HepG2 (cell line): ENCODE results near the gene ATG9A. TPM values are rescaled to one million over a fixed set of nuclear protein-coding genes. Genes with fewer than 3 reads are reported as not detected.

Experiments used
- AGO1 ChIP-seq: fragments of 200-400 bp; formaldehyde crosslinking; IDR thresholded peaks from 2 replicates; pipeline ENCODE4 v1.6.1; 2017; ENCODE audit warnings: mild to moderate bottlenecking, low read depth, low read length, moderate library complexity; ENCODE audit not compliant: poor library complexity, severe bottlenecking
- CEBPB ChIP-seq: IDR thresholded peaks from 2 replicates; pipeline ENCODE4 v1.6.1; 2011; ENCODE audit warnings: low read depth, low read length, improper control_type of control experiment, borderline replicate concordance
- FOXA3 ChIP-seq: IDR thresholded peaks from 2 replicates; pipeline ENCODE4 v1.6.1; 2016; ENCODE audit warnings: missing genetic modification reagents, missing compliant biosample characterization
- HHEX ChIP-seq: IDR thresholded peaks from 2 replicates; pipeline ENCODE4 v1.6.1; 2016; ENCODE audit warnings: control low read depth
- HNF4A ChIP-seq: sonication (generic); formaldehyde crosslinking; IDR thresholded peaks from 2 replicates; pipeline ENCODE4 v1.4.0; 2020; ENCODE audit warnings: missing genetic modification reagents
- MAZ ChIP-seq, 2 experiments: sonication (generic) in 1 of 2; formaldehyde crosslinking in 1 of 2; IDR thresholded peaks; 2 replicates each; pipeline versions ENCODE4 v1.5.0 to v1.6.1; 2012 to 2020; ENCODE audit warnings: low read depth in 2 of 2, mild to moderate bottlenecking in 2 of 2, borderline replicate concordance in 1 of 2, improper control_type of control experiment in 1 of 2, low read length in 1 of 2, missing genetic modification reagents in 1 of 2, moderate library complexity in 1 of 2
- MYC ChIP-seq: sonication (generic); formaldehyde crosslinking; IDR thresholded peaks from 2 replicates; pipeline ENCODE4 v1.9.0; 2021; ENCODE audit warnings: missing genetic modification reagents, borderline replicate concordance
- NAIF1 ChIP-seq: sonication (generic); formaldehyde crosslinking; IDR thresholded peaks from 2 replicates; pipeline ENCODE4 v1.5.0; 2020; ENCODE audit warnings: mild to moderate bottlenecking, missing genetic modification reagents, borderline replicate concordance
- PAF1 ChIP-seq: IDR thresholded peaks from 2 replicates; pipeline ENCODE4 v1.6.1; 2016; ENCODE audit warnings: missing genetic modification reagents, missing compliant biosample characterization
- POGK ChIP-seq: sonication (generic); formaldehyde crosslinking; conservative IDR thresholded peaks from 2 replicates; pipeline ENCODE4 v1.8.0; 2022; ENCODE audit warnings: mild to moderate bottlenecking, moderate library complexity, missing genetic modification reagents
- RAD51 ChIP-seq: fragments of 450-650 bp; IDR thresholded peaks from 2 replicates; pipeline ENCODE4 v1.6.1; 2016; ENCODE audit warnings: borderline replicate concordance
- RARA ChIP-seq: IDR thresholded peaks from 2 replicates; pipeline ENCODE4 v1.6.1; 2016; ENCODE audit warnings: missing genetic modification reagents, missing compliant biosample characterization
- RBFOX2 ChIP-seq: fragments of 200-400 bp; formaldehyde crosslinking; IDR thresholded peaks from 2 replicates; pipeline ENCODE4 v1.6.1; 2017; ENCODE audit warnings: low read depth, mild to moderate bottlenecking, low read length
- SP2 ChIP-seq: sonication (generic); formaldehyde crosslinking; IDR thresholded peaks from 2 replicates; pipeline ENCODE4 v1.5.1; 2020; ENCODE audit warnings: mild to moderate bottlenecking, missing genetic modification reagents
- SYNCRIP ChIP-seq: fragments of 200-400 bp; formaldehyde crosslinking; IDR thresholded peaks from 2 replicates; pipeline ENCODE4 v1.6.1; 2018; ENCODE audit warnings: mild to moderate bottlenecking, low read depth, low read length; ENCODE audit not compliant: insufficient read depth
- YEATS2 ChIP-seq: sonication (generic); formaldehyde crosslinking; IDR thresholded peaks from 2 replicates; pipeline ENCODE4 v1.4.0; 2020; ENCODE audit warnings: missing genetic modification reagents, borderline replicate concordance
- ZFP1 ChIP-seq: IDR thresholded peaks from 2 replicates; pipeline ENCODE4 v1.6.1; 2016
- ZNF253 ChIP-seq: sonication (generic); formaldehyde crosslinking; IDR thresholded peaks from 2 replicates; pipeline ENCODE4 v1.8.0; 2022; ENCODE audit warnings: mild to moderate bottlenecking, missing genetic modification reagents, borderline replicate concordance
- ZNF737 ChIP-seq: sonication (generic); formaldehyde crosslinking; IDR thresholded peaks from 2 replicates; pipeline ENCODE4 v1.5.0; 2020; ENCODE audit warnings: missing genetic modification reagents, mild to moderate bottlenecking, borderline replicate concordance
- ZNF781 ChIP-seq: sonication (generic); formaldehyde crosslinking; IDR thresholded peaks from 2 replicates; pipeline ENCODE4 v1.5.1; 2020; ENCODE audit warnings: borderline replicate concordance, mild to moderate bottlenecking, missing genetic modification reagents; ENCODE audit errors: not compliant biosample characterization
- ZNF790 ChIP-seq: sonication (generic); formaldehyde crosslinking; IDR thresholded peaks from 2 replicates; pipeline ENCODE4 v1.8.0; 2022; ENCODE audit warnings: missing genetic modification reagents, mild to moderate bottlenecking, borderline replicate concordance
- ZNF839 ChIP-seq: sonication (generic); formaldehyde crosslinking; IDR thresholded peaks from 2 replicates; pipeline ENCODE4 v1.4.0; 2020; ENCODE audit warnings: missing genetic modification reagents, mild to moderate bottlenecking, borderline replicate concordance
- ZSCAN30 ChIP-seq: sonication (generic); formaldehyde crosslinking; IDR thresholded peaks from 2 replicates; pipeline ENCODE4 v1.5.0; 2020; ENCODE audit warnings: mild to moderate bottlenecking, missing genetic modification reagents
- polyA plus RNA-seq, 8 experiments: library from polyadenylated mRNA; depleted of rRNA in 3 of 8; stranded (reverse) in 7 of 8; unstranded in 1 of 8; fragments of >200 nt; fragmentation: Illumina TruSeq in 4 of 8; extraction: Trizol in 4 of 8; gene quantifications; 2 replicates each; pipeline versions ENCODE4 v1.2.1 to v1.2.3, GENCODE V29; 2011 to 2016; ENCODE audit warnings: low read depth in 4 of 8, missing spikeins in 1 of 8, mixed read lengths in 1 of 8; ENCODE audit not compliant: insufficient read depth in 1 of 8
- total RNA-seq, 5 experiments: library from RNA; depleted of rRNA; stranded (reverse); fragments of >200 nt; fragmentation: Illumina TruSeq; extraction: Trizol; gene quantifications; 2 replicates each; pipeline ENCODE4 v1.2.3, GENCODE V29; 2016; ENCODE audit warnings: low read depth in 1 of 5
- TF ChIP-seq, protein P1 (sequence below): sonication (generic); formaldehyde crosslinking; IDR thresholded peaks from 2 replicates; pipeline ENCODE4 v1.8.0; 2022; ENCODE audit warnings: missing genetic modification reagents, low read depth, mild to moderate bottlenecking, borderline replicate concordance
- TF ChIP-seq, protein P2 (sequence below): IDR thresholded peaks from 2 replicates; pipeline ENCODE4 v1.6.1; 2016; ENCODE audit warnings: mild to moderate bottlenecking

The ATG9A gene
- total and polyA plus RNA-seq, 2 of the 13 experiments (the other 11 are each of a cell fraction or from before 2014, with no cell fraction given): 35.0 to 131 TPM

GRCh38 chr2:219207134-219207883 lies 22.1 kb downstream of the ATG9A start (continued):
- no peak for TF ChIP-seq AGO1
- TF ChIP-seq, protein P1, sequence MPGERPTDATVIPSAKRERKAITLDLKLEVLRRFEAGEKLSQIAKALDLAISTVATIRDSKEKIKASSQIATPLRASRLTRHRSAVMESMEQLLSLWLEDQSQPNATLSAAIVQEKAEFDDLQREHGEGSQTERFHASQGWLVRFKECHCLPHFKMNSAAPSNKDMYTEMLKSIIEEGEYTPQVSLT (CRISPR knock-in tag): no peak
- no peak for TF ChIP-seq ZFP1
- no peak for TF ChIP-seq CEBPB
- TF ChIP-seq MYC (CRISPR knock-in tag): peak; percentile 56
- no peak for TF ChIP-seq SP2 (CRISPR knock-in tag)
- TF ChIP-seq ZSCAN30 (CRISPR knock-in tag): no peak
- no peak for TF ChIP-seq ZNF737 (CRISPR knock-in tag)
- TF ChIP-seq POGK (CRISPR knock-in tag): no peak
- no peak for TF ChIP-seq ZNF253 (CRISPR knock-in tag)
- TF ChIP-seq PAF1 (CRISPR knock-in tag): 0 out of 2 replicates have a peak, but pooled peaks have one; percentile 55
- no peak for TF ChIP-seq RAD51
- peak; percentile 52 for TF ChIP-seq RBFOX2
- no peak for TF ChIP-seq MAZ (IDR thresholded peaks at IDR 0.05; ENCODE audit: borderline replicate concordance, low read depth, low read length)
- TF ChIP-seq MAZ (CRISPR knock-in tag; IDR thresholded peaks at IDR 0.05; ENCODE audit: low read depth): no peak
- no peak for TF ChIP-seq ZNF790 (CRISPR knock-in tag)
- TF ChIP-seq YEATS2: no peak
- TF ChIP-seq, protein P2, sequence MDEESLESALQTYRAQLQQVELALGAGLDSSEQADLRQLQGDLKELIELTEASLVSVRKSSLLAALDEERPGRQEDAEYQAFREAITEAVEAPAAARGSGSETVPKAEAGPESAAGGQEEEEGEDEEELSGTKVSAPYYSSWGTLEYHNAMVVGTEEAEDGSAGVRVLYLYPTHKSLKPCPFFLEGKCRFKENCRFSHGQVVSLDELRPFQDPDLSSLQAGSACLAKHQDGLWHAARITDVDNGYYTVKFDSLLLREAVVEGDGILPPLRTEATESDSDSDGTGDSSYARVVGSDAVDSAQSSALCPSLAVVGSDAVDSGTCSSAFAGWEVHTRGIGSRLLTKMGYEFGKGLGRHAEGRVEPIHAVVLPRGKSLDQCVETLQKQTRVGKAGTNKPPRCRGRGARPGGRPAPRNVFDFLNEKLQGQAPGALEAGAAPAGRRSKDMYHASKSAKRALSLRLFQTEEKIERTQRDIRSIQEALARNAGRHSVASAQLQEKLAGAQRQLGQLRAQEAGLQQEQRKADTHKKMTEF: peak; percentile 25; the same call in 1 of the 2 replicates
- 0 out of 2 replicates have a peak, but pooled peaks have one; percentile 11 for TF ChIP-seq FOXA3
- peak; percentile 35; the same call in 1 of the 2 replicates for TF ChIP-seq RARA (CRISPR knock-in tag)
- TF ChIP-seq NAIF1 (CRISPR knock-in tag): no peak
- peak; percentile 5; the same call in 1 of the 2 replicates for TF ChIP-seq HNF4A (CRISPR knock-in tag)
- no peak for TF ChIP-seq SYNCRIP
- TF ChIP-seq ZNF839 (CRISPR knock-in tag): 0 out of 2 replicates have a peak, but pooled peaks have one; percentile 7
- no peak for TF ChIP-seq HHEX (CRISPR knock-in tag)
- peak; percentile 49 for TF ChIP-seq ZNF781 (CRISPR knock-in tag)
